Spleen (tissue), 11 donors: ENCODE measurements around the gene UQCRQ. TPM values are rescaled to one million over a fixed set of nuclear protein-coding genes. Genes with fewer than 3 reads are reported as not detected.
A peak's percentile ranks its signal among the peaks of the same experiment; 100 is the strongest.

ENCODE experiments used
- DNase-seq: peaks from one replicate; pipeline ENCODE4 v3.0.0-alpha.2; 2020
- H3K27ac ChIP-seq, 8 donors: fragments of 200-600 bp; sonication (generic) in 7 of 8; 1 replicate in 4 of 8; 2 replicates in 4 of 8; pipeline versions ENCODE4 v1.5.0 to v1.8.0; 2016 to 2021; ENCODE audit warnings: inconsistent platforms in 4 of 8, mild to moderate bottlenecking in 4 of 8, moderate library complexity in 1 of 8
- H3K27me3 ChIP-seq, 7 donors: fragments of 200-600 bp; sonication (generic) in 6 of 7; replicated peaks in 1 of 7; 1 replicate in 4 of 7; 2 replicates in 3 of 7; pipeline versions ENCODE4 v1.5.0 to v1.8.0; 2016 to 2021; ENCODE audit warnings: inconsistent platforms in 3 of 7, mild to moderate bottlenecking in 1 of 7
- H3K36me3 ChIP-seq, 6 donors: fragments of 200-600 bp; sonication (generic) in 5 of 6; 1 replicate in 4 of 6; 2 replicates in 2 of 6; pipeline versions ENCODE4 v1.5.0 to v1.8.0; 2016 to 2021; ENCODE audit warnings: inconsistent platforms in 2 of 6
- H3K4me1 ChIP-seq, 6 donors: fragments of 200-600 bp; sonication (generic) in 5 of 6; 1 replicate in 3 of 6; 2 replicates in 3 of 6; pipeline versions ENCODE4 v1.5.0 to v1.8.0; 2016 to 2021; ENCODE audit warnings: inconsistent platforms in 3 of 6
- H3K4me3 ChIP-seq, 8 donors: fragments of 200-600 bp; sonication (generic) in 7 of 8; 1 replicate in 4 of 8; 2 replicates in 4 of 8; pipeline versions ENCODE4 v1.5.0 to v1.8.0; 2016 to 2021; ENCODE audit warnings: inconsistent platforms in 4 of 8, mild to moderate bottlenecking in 4 of 8, moderate library complexity in 2 of 8
- H3K9me3 ChIP-seq, 8 donors: fragments of 200-600 bp; sonication (generic) in 7 of 8; 1 replicate in 4 of 8; 2 replicates in 4 of 8; pipeline versions ENCODE4 v1.5.0 to v1.8.0; 2016 to 2021; ENCODE audit warnings: inconsistent platforms in 4 of 8
- CTCF ChIP-seq, 11 experiments: fragments of 200-600 bp in 7 of 11; fragments of 450-650 bp in 4 of 11; sonication (generic) in 4 of 11; IDR thresholded peaks in 8 of 11; conservative IDR thresholded peaks in 3 of 11; 1 replicate in 7 of 11; 2 replicates in 4 of 11; pipeline versions ENCODE4 v1.4.0 to v1.8.0; 2016 to 2021; ENCODE audit warnings: antibody characterized with exemption in 11 of 11, inconsistent platforms in 4 of 11, mild to moderate bottlenecking in 1 of 11
- POLR2A ChIP-seq, 3 donors: fragments of 450-650 bp; IDR thresholded peaks; one replicate each; pipeline ENCODE4 v1.5.1; 2017; ENCODE audit warnings: antibody characterized with exemption in 3 of 3, mild to moderate bottlenecking in 1 of 3
- POLR2AphosphoS5 ChIP-seq, 3 donors: sonication (generic); formaldehyde crosslinking; IDR thresholded peaks; one replicate each; pipeline ENCODE4 v1.5.1; 2017; ENCODE audit warnings: antibody characterized with exemption in 3 of 3
- WGBS, 5 donors: extraction: QIAGEN DNeasy Blood & Tissue Kit in 3 of 5; methylation state at CpG; one replicate each; pipeline versions ENCODE4 v1.1.5 to v1.1.7; 2013 to 2018; 5-methylcytosine and 5-hydroxymethylcytosine counted together
- intact Hi-C: fragments of 100-400 bp; cut with DNase I; formaldehyde crosslinking; loops from one replicate; pipeline ENCODE4 v1.15.0; 2023; ENCODE audit warnings: low total_unique reads
- polyA plus RNA-seq, 3 donors: library from polyadenylated mRNA; stranded (reverse); fragments of 200-250 nt; gene quantifications; one replicate each; pipeline ENCODE4 v1.2.1, GENCODE V29; 2013
- total RNA-seq, 7 donors: library from RNA; depleted of rRNA in 3 of 7; stranded (reverse); fragments of >200 nt in 3 of 7; fragmentation: NEBNext Ultra II Directional in 4 of 7; extraction: Animal tissue kit (Norgen Biotek cat#: 25700) in 4 of 7; gene quantifications; one replicate each; pipeline versions ENCODE4 v1.1.0 to v1.2.1, GENCODE V29; 2016 to 2021
- donor health status: healthy with polysubstance abuse.
- donor health status: DM: no; HTN: no; CAD: no; lungs with moderate emphysema.
- donor health status: DM: no; HTN: no; CAD: no.
- donor health status: Bipolar disorder and iron deficiency.
- donor health status: healthy.
- donor health status: DM: no; HTN: no; CAD: no.
- donor health status: DM: yes; HTN: yes; CAD: no.

Gene UQCRQ
- total and polyA plus RNA-seq, 10 donors: 59.6 to 266 (median 164) TPM

- H3K27ac ChIP-seq: no peak overlapping the region
- no peaks in the 10 kb centered on the region for H3K9me3 ChIP-seq
- no peaks in the 10 kb centered on the region for H3K36me3 ChIP-seq
- intact Hi-C loops: no loop called here
- DNase-seq: no peak
- H3K27me3 ChIP-seq: no peaks in the 10 kb centered on the region
- H3K4me1 ChIP-seq: peaks cover 0 to 10% (median 0%) of the 10 kb centered on the region in 6 donors
- TF ChIP-seq POLR2AphosphoS5 (IDR thresholded peaks at IDR 0.05): no peak
- no peak for TF ChIP-seq CTCF (IDR thresholded peaks at IDR 0.05 in 8 of 11, conservative IDR thresholded peaks at IDR 0.05 in 3 of 11)
- no peak for TF ChIP-seq POLR2A (IDR thresholded peaks at IDR 0.05)
- WGBS, 5 donors: 59 to 89% (median 86%) methylated on average over 3 of the region's 3 CpGs
- no peak overlapping the region for H3K4me3 ChIP-seq
These were observed 27.7 kb upstream of the UQCRQ start for GRCh38 chr5:132838516-132839282.

- Histone ChIP-seq H3K9me3 (no peaks in the 10 kb centered on the region), H3K4me1 (peaks cover 0 to 10% (median 0%) of the 10 kb centered on the region in 6 donors), H3K36me3 (no peaks in the 10 kb centered on the region), H3K4me3 (no peak overlapping the region), H3K27ac (peak overlapping the region in 1 of 8 donors; percentile 48), H3K27me3 (no peaks in the 10 kb centered on the region)
- TF ChIP-seq POLR2AphosphoS5 (IDR thresholded peaks at IDR 0.05) (no peak), CTCF (IDR thresholded peaks at IDR 0.05 in 8 of 11, conservative IDR thresholded peaks at IDR 0.05 in 3 of 11) (no peak), POLR2A (IDR thresholded peaks at IDR 0.05) (no peak)
- DNase-seq: no peak
- 79 to 85% (median 84%) methylated on average over 8 of the region's 8 CpGs for WGBS, 5 donors
- intact Hi-C loops: no loop called here
These were observed 26.8 kb upstream of the UQCRQ start for GRCh38 chr5:132839426-132840301.

- no peak overlapping the region for H3K4me3 ChIP-seq
- no peaks in the 10 kb centered on the region for H3K27me3 ChIP-seq
- peaks cover 0 to 10% (median 0%) of the 10 kb centered on the region in 6 donors for H3K4me1 ChIP-seq
- 68 to 82% (median 77%) methylated on average over 3 of the region's 3 CpGs for WGBS, 5 donors
- no peak for DNase-seq
- H3K27ac ChIP-seq: peak overlapping the region in 1 of 8 donors; percentile 48
- H3K9me3 ChIP-seq: no peaks in the 10 kb centered on the region
- H3K36me3 ChIP-seq: no peaks in the 10 kb centered on the region
- intact Hi-C loops: no loop called here
- TF ChIP-seq CTCF (IDR thresholded peaks at IDR 0.05 in 8 of 11, conservative IDR thresholded peaks at IDR 0.05 in 3 of 11): no peak
- TF ChIP-seq POLR2A (IDR thresholded peaks at IDR 0.05): no peak
- no peak for TF ChIP-seq POLR2AphosphoS5 (IDR thresholded peaks at IDR 0.05)
These were observed 26.1 kb upstream of the UQCRQ start for GRCh38 chr5:132840313-132840712.

- no peak for DNase-seq
- intact Hi-C loops: no loop called here
- Histone ChIP-seq H3K4me3 (no peak overlapping the region), H3K27ac (peak overlapping the region in 1 of 8 donors; percentile 48), H3K4me1 (peaks cover 0 to 10% (median 0%) of the 10 kb centered on the region in 6 donors), H3K9me3 (no peaks in the 10 kb centered on the region), H3K27me3 (no peaks in the 10 kb centered on the region), H3K36me3 (no peaks in the 10 kb centered on the region)
- WGBS, 5 donors: 61 to 86% (median 78%) methylated on average over 1 of the region's 1 CpG
- TF ChIP-seq CTCF (IDR thresholded peaks at IDR 0.05 in 8 of 11, conservative IDR thresholded peaks at IDR 0.05 in 3 of 11) (no peak), POLR2A (IDR thresholded peaks at IDR 0.05) (no peak), POLR2AphosphoS5 (IDR thresholded peaks at IDR 0.05) (no peak)
These were observed 25.5 kb upstream of the UQCRQ start for GRCh38 chr5:132840896-132841295.
